ENCODE measurements around the gene DHODH.
"Not testable (repeated sequence)": the region's sequence is repeated elsewhere in the genome, so short reads cannot be mapped to it uniquely, and the experiment has no call there.

The DHODH gene

GRCh38 chr16:72001180-72001874, 7.2 kb upstream of the DHODH start:
- Mint-ChIP-seq H3K27ac (no peak overlapping the region), H3K27me3 (peaks cover 6% of the 10 kb centered on the region), H3K4me1 (no peaks in the 10 kb centered on the region), H3K36me3 (no peaks in the 10 kb centered on the region), H3K9me3 (no peaks in the 10 kb centered on the region), H3K4me3 (no peak overlapping the region)

GRCh38 chr16:72002619-72003018, 5.9 kb upstream of the DHODH start:
- Mint-ChIP-seq H3K4me3 (no peak overlapping the region), H3K27me3 (peaks cover 3% of the 10 kb centered on the region), H3K9me3 (no peaks in the 10 kb centered on the region), H3K27ac (no peak overlapping the region), H3K36me3 (no peaks in the 10 kb centered on the region), H3K4me1 (no peaks in the 10 kb centered on the region)

- H3K4me1 Mint-ChIP-seq = peaks cover 20% of the 10 kb centered on the region
- H3K27me3 Mint-ChIP-seq, H3K36me3 Mint-ChIP-seq, H3K9me3 Mint-ChIP-seq: not testable (repeated sequence)
- peak overlapping the region; percentile 51 for H3K27ac Mint-ChIP-seq
- H3K4me3 Mint-ChIP-seq = peak overlapping the region; percentile 95
These were observed 500 bp upstream of the DHODH start for GRCh38 chr16:72008065-72008423.

- H3K27ac Mint-ChIP-seq = no peak overlapping the region
- no peaks in the 10 kb centered on the region for H3K9me3 Mint-ChIP-seq
- H3K4me1 Mint-ChIP-seq = peaks cover 28% of the 10 kb centered on the region
- H3K4me3 Mint-ChIP-seq = peak overlapping the region; percentile 82
- peaks cover 6% of the 10 kb centered on the region for H3K36me3 Mint-ChIP-seq
- no peaks in the 10 kb centered on the region for H3K27me3 Mint-ChIP-seq
These were observed 1.2 kb downstream of the DHODH start for GRCh38 chr16:72009779-72010178.

GRCh38 chr16:72012607-72013006, 4.1 kb downstream of the DHODH start:
- Mint-ChIP-seq H3K27me3 (no peaks in the 10 kb centered on the region), H3K27ac (no peak overlapping the region), H3K36me3 (peaks cover 12% of the 10 kb centered on the region), H3K4me3 (no peak overlapping the region), H3K9me3 (no peaks in the 10 kb centered on the region), H3K4me1 (peaks cover 28% of the 10 kb centered on the region)

GRCh38 chr16:72013389-72013788, 4.8 kb downstream of the DHODH start:
- peaks cover 28% of the 10 kb centered on the region for H3K4me1 Mint-ChIP-seq
- no peaks in the 10 kb centered on the region for H3K27me3 Mint-ChIP-seq
- no peak overlapping the region for H3K4me3 Mint-ChIP-seq
- H3K36me3 Mint-ChIP-seq = peaks cover 14% of the 10 kb centered on the region
- H3K27ac Mint-ChIP-seq = peak overlapping the region; percentile 65
- H3K9me3 Mint-ChIP-seq = no peaks in the 10 kb centered on the region

GRCh38 chr16:72013888-72014581, 5.5 kb downstream of the DHODH start:
- Mint-ChIP-seq H3K27me3 (no peaks in the 10 kb centered on the region), H3K36me3 (peaks cover 12% of the 10 kb centered on the region), H3K4me3 (no peak overlapping the region), H3K27ac (peak overlapping the region; percentile 65), H3K4me1 (peaks cover 23% of the 10 kb centered on the region), H3K9me3 (no peaks in the 10 kb centered on the region)

- no peak overlapping the region for H3K4me3 Mint-ChIP-seq
- peaks cover 23% of the 10 kb centered on the region for H3K4me1 Mint-ChIP-seq
- no peaks in the 10 kb centered on the region for H3K9me3 Mint-ChIP-seq
- peaks cover 12% of the 10 kb centered on the region for H3K36me3 Mint-ChIP-seq
- H3K27me3 Mint-ChIP-seq = no peaks in the 10 kb centered on the region
- no peak overlapping the region for H3K27ac Mint-ChIP-seq
These were observed 6.1 kb downstream of the DHODH start for GRCh38 chr16:72014675-72015074.

GRCh38 chr16:72015124-72015523, 6.6 kb downstream of the DHODH start:
- no peaks in the 10 kb centered on the region for H3K9me3 Mint-ChIP-seq
- no peak overlapping the region for H3K4me3 Mint-ChIP-seq
- peaks cover 18% of the 10 kb centered on the region for H3K4me1 Mint-ChIP-seq
- peaks cover 11% of the 10 kb centered on the region for H3K36me3 Mint-ChIP-seq
- H3K27me3 Mint-ChIP-seq = no peaks in the 10 kb centered on the region
- no peak overlapping the region for H3K27ac Mint-ChIP-seq

GRCh38 chr16:72018470-72018869, 9.9 kb downstream of the DHODH start:
- Mint-ChIP-seq H3K36me3 (peaks cover 8% of the 10 kb centered on the region), H3K9me3 (no peaks in the 10 kb centered on the region), H3K4me3 (no peak overlapping the region), H3K27me3 (no peaks in the 10 kb centered on the region), H3K4me1 (peaks cover 7% of the 10 kb centered on the region), H3K27ac (no peak overlapping the region)

- Mint-ChIP-seq H3K27ac (no peak overlapping the region), H3K4me3 (no peak overlapping the region), H3K9me3 (no peaks in the 10 kb centered on the region), H3K27me3 (no peaks in the 10 kb centered on the region), H3K36me3 (peaks cover 8% of the 10 kb centered on the region), H3K4me1 (no peaks in the 10 kb centered on the region)
These were observed 12.5 kb downstream of the DHODH start for GRCh38 chr16:72021043-72021442.

GRCh38 chr16:72022127-72022526, 13.6 kb downstream of the DHODH start:
- no peak overlapping the region for H3K4me3 Mint-ChIP-seq
- peaks cover 4% of the 10 kb centered on the region for H3K36me3 Mint-ChIP-seq
- H3K27me3 Mint-ChIP-seq = no peaks in the 10 kb centered on the region
- no peaks in the 10 kb centered on the region for H3K9me3 Mint-ChIP-seq
- H3K27ac Mint-ChIP-seq = no peak overlapping the region
- no peaks in the 10 kb centered on the region for H3K4me1 Mint-ChIP-seq

GRCh38 chr16:72023962-72024361, 15.4 kb downstream of the DHODH start:
- Mint-ChIP-seq H3K27me3 (no peaks in the 10 kb centered on the region), H3K27ac (peak overlapping the region; percentile 51), H3K9me3 (no peaks in the 10 kb centered on the region), H3K4me3 (no peak overlapping the region), H3K36me3 (no peaks in the 10 kb centered on the region), H3K4me1 (no peaks in the 10 kb centered on the region)

- no peaks in the 10 kb centered on the region for H3K27me3 Mint-ChIP-seq
- no peak overlapping the region for H3K4me3 Mint-ChIP-seq
- peaks cover 3% of the 10 kb centered on the region for H3K36me3 Mint-ChIP-seq
- H3K4me1 Mint-ChIP-seq = no peaks in the 10 kb centered on the region
- no peaks in the 10 kb centered on the region for H3K9me3 Mint-ChIP-seq
- peak overlapping the region; percentile 56 for H3K27ac Mint-ChIP-seq
These were observed 16.4 kb downstream of the DHODH start for GRCh38 chr16:72024862-72025382.

GRCh38 chr16:72025404-72026114, 17.0 kb downstream of the DHODH start:
- Mint-ChIP-seq H3K36me3 (peaks cover 3% of the 10 kb centered on the region), H3K27ac (peak overlapping the region; percentile 56), H3K4me1 (no peaks in the 10 kb centered on the region), H3K27me3 (no peaks in the 10 kb centered on the region), H3K9me3 (no peaks in the 10 kb centered on the region), H3K4me3 (no peak overlapping the region)
